ENCODE measurements around the gene DOCK1.

Gene DOCK1

GRCh38 chr10:127092916-127093315 lies 187.7 kb downstream of the DOCK1 start:
- TF ChIP-seq MYC (IDR thresholded peaks at IDR 0.05; ENCODE audit: low read depth, low read length) (no peak), CTCF (IDR thresholded peaks at IDR 0.05; ENCODE audit: low read depth, low read length) (no peak), MAX (IDR thresholded peaks at IDR 0.05; ENCODE audit: low read depth, low read length) (no peak), POLR2A (IDR thresholded peaks at IDR 0.05; ENCODE audit: extremely low read depth, insufficient read length) (no peak)
- no peak overlapping the region for H3K4me3 ChIP-seq (ENCODE audit: low read depth, low read length)
- DNase-seq (ENCODE audit: low read depth): no peak

GRCh38 chr10:127094984-127095383 lies 189.8 kb downstream of the DOCK1 start:
- H3K4me3 ChIP-seq (ENCODE audit: low read depth, low read length): no peak overlapping the region
- TF ChIP-seq CTCF (IDR thresholded peaks at IDR 0.05; ENCODE audit: low read depth, low read length) (no peak), MYC (IDR thresholded peaks at IDR 0.05; ENCODE audit: low read depth, low read length) (no peak), MAX (IDR thresholded peaks at IDR 0.05; ENCODE audit: low read depth, low read length) (no peak), POLR2A (IDR thresholded peaks at IDR 0.05; ENCODE audit: extremely low read depth, insufficient read length) (no peak)

GRCh38 chr10:127100983-127101615 lies 195.9 kb downstream of the DOCK1 start:
- TF ChIP-seq MYC (IDR thresholded peaks at IDR 0.05; ENCODE audit: low read depth, low read length) (no peak), POLR2A (IDR thresholded peaks at IDR 0.05; ENCODE audit: extremely low read depth, insufficient read length) (no peak), CTCF (IDR thresholded peaks at IDR 0.05; ENCODE audit: low read depth, low read length) (no peak), MAX (IDR thresholded peaks at IDR 0.05; ENCODE audit: low read depth, low read length) (no peak)
- H3K4me3 ChIP-seq (ENCODE audit: low read depth, low read length): no peak overlapping the region
- no peak for DNase-seq (ENCODE audit: low read depth)

More at GRCh38 chr10:127094984-127095383, 189.8 kb downstream of the DOCK1 start:
- no peak for DNase-seq (ENCODE audit: low read depth)

GRCh38 chr10:127102176-127102575 lies 196.9 kb downstream of the DOCK1 start:
- TF ChIP-seq MYC (IDR thresholded peaks at IDR 0.05; ENCODE audit: low read depth, low read length) (no peak), CTCF (IDR thresholded peaks at IDR 0.05; ENCODE audit: low read depth, low read length) (no peak), POLR2A (IDR thresholded peaks at IDR 0.05; ENCODE audit: extremely low read depth, insufficient read length) (no peak), MAX (IDR thresholded peaks at IDR 0.05; ENCODE audit: low read depth, low read length) (no peak)
- H3K4me3 ChIP-seq (ENCODE audit: low read depth, low read length): no peak overlapping the region

GRCh38 chr10:127115100-127115499 lies 209.9 kb downstream of the DOCK1 start:
- H3K4me3 ChIP-seq (ENCODE audit: low read depth, low read length): no peak overlapping the region
- DNase-seq (ENCODE audit: low read depth): no peak
- TF ChIP-seq MYC (IDR thresholded peaks at IDR 0.05; ENCODE audit: low read depth, low read length) (no peak), POLR2A (IDR thresholded peaks at IDR 0.05; ENCODE audit: extremely low read depth, insufficient read length) (no peak), CTCF (IDR thresholded peaks at IDR 0.05; ENCODE audit: low read depth, low read length) (no peak), MAX (IDR thresholded peaks at IDR 0.05; ENCODE audit: low read depth, low read length) (no peak)

More at GRCh38 chr10:127102176-127102575, 196.9 kb downstream of the DOCK1 start:
- DNase-seq (ENCODE audit: low read depth): no peak

Measured in NB4 (cell line).